SKM-1 treated with dmso at 0.1 percent for 144 hours (cell line): ENCODE measurements around the gene ABLIM3.

Experiments
- DNase-seq: peaks from one replicate; lab custom pipeline; 2025; ENCODE audit not compliant: unreplicated experiment; lab: John Stamatoyannopoulos, UW

ABLIM3 gene

GRCh38 chr5:149133795-149134777 is 7.2 kb upstream of the ABLIM3 start:
- no peak for DNase-seq

GRCh38 chr5:149134778-149135500 is 6.4 kb upstream of the ABLIM3 start:
- no peak for DNase-seq

GRCh38 chr5:149135536-149136201 is 5.6 kb upstream of the ABLIM3 start:
- no peak for DNase-seq

- DNase-seq, result no peak
Observed at GRCh38 chr5:149138182-149138923, 2.9 kb upstream of the ABLIM3 start.

- no peak for DNase-seq
Observed at GRCh38 chr5:149140197-149141002, 893 bp upstream of the ABLIM3 start.

GRCh38 chr5:149141957-149142851 is 911 bp downstream of the ABLIM3 start:
- DNase-seq, result peak; percentile 11

GRCh38 chr5:149143470-149143869 is 2.2 kb downstream of the ABLIM3 start:
- DNase-seq, result no peak

- no peak for DNase-seq
Observed at GRCh38 chr5:149144637-149145036, 3.3 kb downstream of the ABLIM3 start.

GRCh38 chr5:149145138-149145537 is 3.8 kb downstream of the ABLIM3 start:
- no peak for DNase-seq

GRCh38 chr5:149147676-149148075 is 6.4 kb downstream of the ABLIM3 start:
- no peak for DNase-seq

- no peak for DNase-seq
Observed at GRCh38 chr5:149149942-149150341, 8.6 kb downstream of the ABLIM3 start.

- no peak for DNase-seq
Observed at GRCh38 chr5:149150457-149150856, 9.2 kb downstream of the ABLIM3 start.

GRCh38 chr5:149151717-149152116 is 10.4 kb downstream of the ABLIM3 start:
- no peak for DNase-seq

GRCh38 chr5:149152317-149152746 is 11.0 kb downstream of the ABLIM3 start:
- no peak for DNase-seq

GRCh38 chr5:149153193-149153750 is 12.0 kb downstream of the ABLIM3 start:
- DNase-seq, result peak; percentile 18

GRCh38 chr5:149153751-149154610 is 12.7 kb downstream of the ABLIM3 start:
- peak; percentile 71 for DNase-seq

GRCh38 chr5:149154650-149155049 is 13.4 kb downstream of the ABLIM3 start:
- DNase-seq, result no peak
